A549 treated with Hydrocortisone at 1 μM for 4 hours (cell line): ENCODE data around the gene IL4R. TPM values are rescaled to one million over a fixed set of nuclear protein-coding genes. Genes with fewer than 3 reads are reported as not detected.

Source experiments
- total RNA-seq: library from RNA; stranded (reverse); fragments of 200-300 nt; extraction: Qiagen RNA extraction; gene quantifications from 5 replicates; pipeline ENCODE4 v1.2.3, GENCODE V29; 2022

Gene IL4R
- 28.3 to 34.4 TPM (median 33.1 TPM) in 5 replicates for total RNA-seq

GRCh38 chr16:27313422-27314160 is at the start of gene IL4R:
IL4R (plus strand) TSS chr16:27313974; CDS start chr16:27340204, 26,230 bp downstream.

GRCh38 chr16:27268376-27269299 is 45.1 kb upstream of the IL4R start, which contains the start of gene NSMCE1:
NSMCE1 (minus strand) TSS chr16:27268772; CDS start chr16:27257570, 11,202 bp downstream.

GRCh38 chr16:27401768-27402568 is 88.2 kb downstream of the IL4R start, which contains the start of gene IL21R:
IL21R (plus strand) TSS chr16:27402174; CDS start chr16:27430072, 27,898 bp downstream.

Other genes with a start within 250 kb of the IL4R start
- not detected in 5 replicates for gene C16orf82, start 247.0 kb upstream of the IL4R start, total RNA-seq
- 2.2 to 3.0 TPM (median 2.8 TPM) in 5 replicates for gene KDM8, start 110.4 kb upstream of the IL4R start, total RNA-seq
- 57.0 to 58.8 TPM (median 57.5 TPM) in 5 replicates for gene NSMCE1, start 45.2 kb upstream of the IL4R start, total RNA-seq
- gene IL21R, start 88.2 kb downstream of the IL4R start, total RNA-seq: 0.03 TPM in 2 of 5 replicates, not detected in the others
- gene GTF3C1, start 235.9 kb downstream of the IL4R start, total RNA-seq: 64.4 to 83.6 TPM (median 67.4 TPM) in 5 replicates
- 10.9 to 14.8 TPM (median 11.5 TPM) in 5 replicates for gene KATNIP, start 236.2 kb downstream of the IL4R start, total RNA-seq